Ovary (tissue), 9 donors: Measurements from ENCODE around the gene APOC4. TPM values are rescaled to one million over a fixed set of nuclear protein-coding genes. Genes with fewer than 3 reads are reported as not detected.

Source experiments
- DNase-seq, 5 donors: peaks; one replicate each; pipeline ENCODE4 v3.0.0-alpha.2; 2019 to 2020
- H3K27ac ChIP-seq, 2 donors: fragments of 200-600 bp; one replicate each; pipeline versions ENCODE4 v1.5.1 to v1.8.0; 2019 to 2022
- H3K27me3 ChIP-seq: fragments of 200-600 bp; one replicate; pipeline ENCODE4 v1.8.0; 2022
- H3K36me3 ChIP-seq: fragments of 200-600 bp; sonication (generic); one replicate; pipeline ENCODE4 v1.5.1; 2019
- H3K4me1 ChIP-seq: one replicate; pipeline ENCODE4 v1.8.1; 2013; ENCODE audit warnings: mild to moderate bottlenecking, moderate library complexity; ENCODE audit not compliant: insufficient read depth
- H3K4me3 ChIP-seq: fragments of 200-600 bp; sonication (generic); one replicate; pipeline ENCODE4 v1.5.1; 2017
- H3K9me3 ChIP-seq, 2 donors: fragments of 200-600 bp in 1 of 2; sonication (generic) in 1 of 2; one replicate each; pipeline versions ENCODE4 v1.5.1 to v1.8.1; 2013 to 2019; ENCODE audit warnings: mild to moderate bottlenecking in 1 of 2, moderate library complexity in 1 of 2
- EP300 ChIP-seq: sonication (generic); formaldehyde crosslinking; IDR thresholded peaks from one replicate; pipeline ENCODE4 v1.6.1; 2017; ENCODE audit warnings: antibody characterized with exemption
- POLR2A ChIP-seq: fragments of 450-650 bp; IDR thresholded peaks from one replicate; pipeline ENCODE4 v1.6.1; 2017; ENCODE audit warnings: antibody characterized with exemption, mild to moderate bottlenecking, moderate library complexity
- WGBS, 3 donors: extraction: QIAGEN DNeasy Blood & Tissue Kit in 1 of 3; methylation state at CpG; one replicate each; pipeline versions ENCODE4 v1.1.5 to v1.1.7; 2013 to 2017; 5-methylcytosine and 5-hydroxymethylcytosine counted together
- intact Hi-C, 4 donors: fragments of 100-400 bp; cut with DNase I; formaldehyde crosslinking; loops; one replicate each; pipeline versions ENCODE4 v1.11.0 to v1.15.1; 2022 to 2023
- polyA plus RNA-seq, 2 donors: library from polyadenylated mRNA; stranded (reverse); fragments of 200-250 nt in 1 of 2; fragments of 350-450 nt in 1 of 2; fragmentation: Illumina TruSeq in 1 of 2; extraction: RNeasy Lipid Tissue Mini Kit (QIAGEN cat#74804) in 1 of 2; gene quantifications; one replicate each; pipeline ENCODE4 v1.2.3, GENCODE V29; 2013 to 2014
- total RNA-seq, 7 donors: library from RNA; depleted of rRNA in 2 of 7; stranded (reverse); fragments of >200 nt in 2 of 7; fragmentation: NEBNext Ultra II Directional in 3 of 7; extraction: Animal tissue kit (Norgen Biotek cat#: 25700) in 3 of 7; gene quantifications; one replicate each; pipeline versions ENCODE4 v1.1.0 to v1.2.4, GENCODE V29; 2016 to 2023
- TF ChIP-seq, protein P1 (sequence below), 3 donors: fragments of 450-650 bp in 2 of 3; fragments of 200-600 bp in 1 of 3; IDR thresholded peaks; one replicate each; pipeline versions ENCODE4 v1.5.1 to v1.8.0; 2016 to 2022; ENCODE audit warnings: antibody characterized with exemption in 3 of 3, mild to moderate bottlenecking in 1 of 3
- donor health status: DM: no; HTN: no; CAD: no; lungs with moderate emphysema.
- donor health status: DM: no; HTN: no; CAD: no.
- donor health status: Bipolar disorder and iron deficiency.
- donor health status: DM: yes; HTN: yes; CAD: no.
- donor health status: DM: no; HTN: no; CAD: no.
- donor health status: DM: yes; HTN: yes; CAD: no.

APOC4 gene
- total and polyA plus RNA-seq, 9 donors = 0.57 TPM; not detected in 8

DNA sequence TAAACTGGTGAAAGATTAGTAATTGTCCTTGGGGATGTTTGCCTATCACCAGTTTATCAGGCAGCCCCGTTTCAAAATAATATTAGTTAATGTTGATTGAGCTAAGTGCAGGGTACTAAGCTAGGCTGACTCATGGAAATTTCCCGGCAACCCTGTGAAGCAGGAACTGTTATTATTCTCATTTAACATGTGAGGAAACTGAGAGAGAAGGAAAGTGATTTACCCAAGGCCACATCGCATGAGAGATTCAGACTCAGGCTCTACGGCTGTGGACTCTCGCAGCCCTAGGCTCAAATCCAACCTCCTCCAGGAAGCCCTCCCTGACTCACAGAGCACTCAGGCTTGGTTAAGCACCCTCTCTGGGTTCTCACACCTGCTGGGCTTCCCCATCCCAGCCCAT is 32.8 kb downstream of the APOC4 start:
- DNase-seq = no peak
- H3K4me1 ChIP-seq = no peaks in the 10 kb centered on the region
- H3K4me3 ChIP-seq = no peak overlapping the region
- no peak overlapping the region for H3K27ac ChIP-seq
- intact Hi-C loops = no loop called here
- no peaks in the 10 kb centered on the region for H3K36me3 ChIP-seq
- H3K9me3 ChIP-seq = no peaks in the 10 kb centered on the region
- H3K27me3 ChIP-seq = no peaks in the 10 kb centered on the region
- 82 to 88% (median 85%) methylated on average over 5 of the region's 5 CpGs for WGBS, 3 donors
- TF ChIP-seq, protein P1, sequence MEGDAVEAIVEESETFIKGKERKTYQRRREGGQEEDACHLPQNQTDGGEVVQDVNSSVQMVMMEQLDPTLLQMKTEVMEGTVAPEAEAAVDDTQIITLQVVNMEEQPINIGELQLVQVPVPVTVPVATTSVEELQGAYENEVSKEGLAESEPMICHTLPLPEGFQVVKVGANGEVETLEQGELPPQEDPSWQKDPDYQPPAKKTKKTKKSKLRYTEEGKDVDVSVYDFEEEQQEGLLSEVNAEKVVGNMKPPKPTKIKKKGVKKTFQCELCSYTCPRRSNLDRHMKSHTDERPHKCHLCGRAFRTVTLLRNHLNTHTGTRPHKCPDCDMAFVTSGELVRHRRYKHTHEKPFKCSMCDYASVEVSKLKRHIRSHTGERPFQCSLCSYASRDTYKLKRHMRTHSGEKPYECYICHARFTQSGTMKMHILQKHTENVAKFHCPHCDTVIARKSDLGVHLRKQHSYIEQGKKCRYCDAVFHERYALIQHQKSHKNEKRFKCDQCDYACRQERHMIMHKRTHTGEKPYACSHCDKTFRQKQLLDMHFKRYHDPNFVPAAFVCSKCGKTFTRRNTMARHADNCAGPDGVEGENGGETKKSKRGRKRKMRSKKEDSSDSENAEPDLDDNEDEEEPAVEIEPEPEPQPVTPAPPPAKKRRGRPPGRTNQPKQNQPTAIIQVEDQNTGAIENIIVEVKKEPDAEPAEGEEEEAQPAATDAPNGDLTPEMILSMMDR (IDR thresholded peaks at IDR 0.05) = no peak

DNA sequence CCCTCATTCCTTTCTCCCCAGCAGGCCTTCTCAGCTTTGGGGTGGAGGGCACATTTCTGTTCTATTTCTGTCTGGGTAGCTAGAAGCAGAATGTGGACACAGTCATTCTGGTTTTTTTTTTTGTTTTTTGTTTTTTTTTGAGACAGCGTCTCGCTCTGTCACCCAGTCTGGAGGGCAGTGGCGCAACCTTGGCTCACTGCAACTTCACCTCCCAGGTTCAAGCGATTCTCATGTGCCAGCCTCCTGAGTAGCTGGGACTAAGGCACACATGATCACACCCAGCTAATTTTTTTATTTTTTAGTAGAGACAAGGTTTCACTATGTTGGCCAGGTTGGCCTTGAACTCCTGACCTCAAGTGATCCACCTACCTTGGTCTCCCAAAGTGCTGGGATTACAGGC is 33.4 kb downstream of the APOC4 start:
- no peak for DNase-seq
- Histone ChIP-seq H3K4me3 (no peak overlapping the region), H3K9me3 (no peaks in the 10 kb centered on the region), H3K27me3 (no peaks in the 10 kb centered on the region), H3K4me1 (no peaks in the 10 kb centered on the region), H3K27ac (no peak overlapping the region), H3K36me3 (no peaks in the 10 kb centered on the region)
- intact Hi-C loops = no loop called here
- WGBS, 3 donors = 91 to 95% (median 92%) methylated on average over 4 of the region's 4 CpGs
- TF ChIP-seq, protein P1 (IDR thresholded peaks at IDR 0.05) = no peak
- no peak for TF ChIP-seq EP300
- no peak for TF ChIP-seq POLR2A

DNA sequence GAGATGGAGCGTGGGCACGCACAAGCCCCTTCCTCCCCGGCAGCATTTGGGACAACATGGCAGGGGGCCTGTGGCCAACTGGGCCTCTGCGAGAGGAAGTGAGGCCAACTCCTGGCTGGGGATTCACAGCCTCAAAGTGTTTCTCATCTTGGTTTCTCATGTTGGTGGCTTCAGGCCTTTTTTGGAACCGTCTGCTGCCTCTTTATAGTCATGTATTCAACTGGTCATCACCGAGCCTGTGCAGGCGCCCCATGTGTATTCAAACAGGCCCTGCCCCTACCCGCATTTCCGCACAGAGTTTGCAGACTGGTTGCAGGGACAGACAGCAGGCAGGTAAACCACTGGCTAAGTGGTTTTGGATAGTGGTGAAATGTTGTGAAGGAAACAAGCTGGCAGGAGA is 42.0 kb downstream of the APOC4 start:
- Histone ChIP-seq H3K27ac (no peak overlapping the region), H3K4me1 (no peaks in the 10 kb centered on the region), H3K9me3 (no peaks in the 10 kb centered on the region), H3K4me3 (no peak overlapping the region), H3K36me3 (no peaks in the 10 kb centered on the region), H3K27me3 (no peaks in the 10 kb centered on the region)
- intact Hi-C loops = no loop called here
- TF ChIP-seq, protein P1 (IDR thresholded peaks at IDR 0.05) = no peak
- TF ChIP-seq EP300 = no peak
- no peak for TF ChIP-seq POLR2A
- 86 to 89% (median 88%) methylated on average over 9 of the region's 9 CpGs for WGBS, 3 donors
- DNase-seq = no peak

- no peaks in the 10 kb centered on the region for H3K9me3 ChIP-seq
- H3K36me3 ChIP-seq = no peaks in the 10 kb centered on the region
- no peak for DNase-seq
- H3K27me3 ChIP-seq = no peaks in the 10 kb centered on the region
- no peak overlapping the region for H3K4me3 ChIP-seq
- intact Hi-C loops = no loop called here
- H3K4me1 ChIP-seq = no peaks in the 10 kb centered on the region
- TF ChIP-seq, protein P1 (IDR thresholded peaks at IDR 0.05) = no peak
- TF ChIP-seq POLR2A = no peak
- TF ChIP-seq EP300 = no peak
- 78 to 89% (median 86%) methylated on average over 4 of the region's 4 CpGs for WGBS, 3 donors
- no peak overlapping the region for H3K27ac ChIP-seq
These were observed 43.4 kb downstream of the APOC4 start for GRCh38 chr19:44985445-44985844.

DNA sequence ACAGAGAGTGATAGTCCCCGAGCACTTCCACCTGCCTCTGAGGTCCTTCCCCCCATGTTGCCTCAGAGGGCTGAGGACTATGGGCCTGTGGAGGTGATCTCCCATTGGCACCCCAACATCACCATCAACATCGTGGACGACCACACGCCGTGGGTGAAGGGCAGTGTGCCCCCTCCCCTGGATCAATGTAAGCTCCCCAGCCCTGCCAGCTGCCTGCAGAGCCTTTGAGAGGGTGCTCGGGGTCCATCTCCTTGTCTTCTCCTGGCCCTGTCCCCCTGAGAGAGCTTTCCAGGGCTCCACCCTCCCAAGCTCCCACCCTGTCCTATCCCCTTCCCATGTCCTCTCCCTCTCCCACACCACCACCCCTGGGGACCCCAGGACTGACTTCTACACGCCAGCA is 44.4 kb downstream of the APOC4 start:
- 85 to 88% (median 87%) methylated on average over 7 of the region's 7 CpGs for WGBS, 3 donors
- Histone ChIP-seq H3K4me1 (no peaks in the 10 kb centered on the region), H3K9me3 (no peaks in the 10 kb centered on the region), H3K27me3 (no peaks in the 10 kb centered on the region), H3K4me3 (no peak overlapping the region), H3K36me3 (no peaks in the 10 kb centered on the region), H3K27ac (no peak overlapping the region)
- intact Hi-C loops = no loop called here
- TF ChIP-seq EP300 = no peak
- TF ChIP-seq, protein P1 (IDR thresholded peaks at IDR 0.05) = no peak
- no peak for TF ChIP-seq POLR2A
- no peak for DNase-seq
